Right lobe of liver (tissue), 6 donors: Measurements from ENCODE around the gene SYNGR4. TPM values are rescaled to one million over a fixed set of nuclear protein-coding genes. Genes with fewer than 3 reads are reported as not detected.

Experiments
- ATAC-seq, 4 donors: fragments of 200-7000 bp; cut with Tn5 transposase; one replicate each; pipeline ENCODE4 v1.9.1; 2020; ENCODE audit warnings: mild to moderate bottlenecking in 4 of 4, moderate library complexity in 4 of 4
- DNase-seq, 3 donors: peaks; one replicate each; pipeline ENCODE4 v3.0.0-alpha.2; 2020
- H3K27ac ChIP-seq, 3 donors: fragments of 200-600 bp; one replicate each; pipeline ENCODE4 v1.8.0; 2022
- H3K27me3 ChIP-seq, 2 donors: fragments of 200-600 bp; one replicate each; pipeline ENCODE4 v1.8.0; 2022
- H3K36me3 ChIP-seq, 4 donors: fragments of 200-600 bp; sonication (generic) in 1 of 4; one replicate each; pipeline versions ENCODE4 v1.5.1 to v1.8.0; 2017 to 2022; ENCODE audit warnings: control low read depth in 1 of 4
- H3K4me1 ChIP-seq, 4 donors: fragments of 200-600 bp; sonication (generic) in 1 of 4; one replicate each; pipeline versions ENCODE4 v1.5.1 to v1.8.0; 2017 to 2022; ENCODE audit warnings: control low read depth in 1 of 4
- H3K4me3 ChIP-seq, 3 donors: fragments of 200-600 bp; one replicate each; pipeline ENCODE4 v1.8.0; 2022
- H3K9me3 ChIP-seq, 4 donors: fragments of 200-600 bp; sonication (generic) in 1 of 4; one replicate each; pipeline versions ENCODE4 v1.5.1 to v1.8.0; 2017 to 2022; ENCODE audit warnings: control low read depth in 1 of 4
- CTCF ChIP-seq, 4 donors: fragments of 200-600 bp in 3 of 4; fragments of 450-650 bp in 1 of 4; IDR thresholded peaks; one replicate each; pipeline versions ENCODE4 v1.5.1 to v1.8.0; 2016 to 2022; ENCODE audit warnings: antibody characterized with exemption in 4 of 4, mild to moderate bottlenecking in 2 of 4
- POLR2A ChIP-seq: fragments of 450-650 bp; IDR thresholded peaks from one replicate; pipeline ENCODE4 v1.6.1; 2017; ENCODE audit warnings: antibody characterized with exemption, mild to moderate bottlenecking
- WGBS: methylation state at CpG from one replicate; pipeline ENCODE4 v1.1.6; 2018; ENCODE audit warnings: low coverage, low lambda C conversion rate; ENCODE audit not compliant: insufficient coverage; ENCODE audit errors: missing lambda C conversion rate; 5-methylcytosine and 5-hydroxymethylcytosine counted together
- intact Hi-C, 2 donors: fragments of 100-400 bp; cut with DNase I; formaldehyde crosslinking; loops; one replicate each; pipeline versions ENCODE4 v1.11.2 to v1.14.1; 2022
- total RNA-seq, 6 experiments: library from RNA; depleted of rRNA in 2 of 6; stranded (reverse); fragments of >200 nt in 2 of 6; fragmentation: NEBNext Ultra II Directional in 3 of 6; extraction: Animal tissue kit (Norgen Biotek cat#: 25700) in 3 of 6; gene quantifications; one replicate each; pipeline versions ENCODE4 v1.1.0 to v1.2.4, GENCODE V29; 2016 to 2023
- donor health status: DM: no; HTN: yes; CAD: no.
- donor health status: DM: no; HTN: no; CAD: no.
- donor health status: DM: no; HTN: no; CAD: no.
- donor health status: DM: no; HTN: yes; CAD: no.
- donor health status: DM: no; HTN: yes; CAD: no.

Gene SYNGR4
- total RNA-seq, 6 experiments from 2014 or later: 0.80 TPM; not detected in 5

DNA sequence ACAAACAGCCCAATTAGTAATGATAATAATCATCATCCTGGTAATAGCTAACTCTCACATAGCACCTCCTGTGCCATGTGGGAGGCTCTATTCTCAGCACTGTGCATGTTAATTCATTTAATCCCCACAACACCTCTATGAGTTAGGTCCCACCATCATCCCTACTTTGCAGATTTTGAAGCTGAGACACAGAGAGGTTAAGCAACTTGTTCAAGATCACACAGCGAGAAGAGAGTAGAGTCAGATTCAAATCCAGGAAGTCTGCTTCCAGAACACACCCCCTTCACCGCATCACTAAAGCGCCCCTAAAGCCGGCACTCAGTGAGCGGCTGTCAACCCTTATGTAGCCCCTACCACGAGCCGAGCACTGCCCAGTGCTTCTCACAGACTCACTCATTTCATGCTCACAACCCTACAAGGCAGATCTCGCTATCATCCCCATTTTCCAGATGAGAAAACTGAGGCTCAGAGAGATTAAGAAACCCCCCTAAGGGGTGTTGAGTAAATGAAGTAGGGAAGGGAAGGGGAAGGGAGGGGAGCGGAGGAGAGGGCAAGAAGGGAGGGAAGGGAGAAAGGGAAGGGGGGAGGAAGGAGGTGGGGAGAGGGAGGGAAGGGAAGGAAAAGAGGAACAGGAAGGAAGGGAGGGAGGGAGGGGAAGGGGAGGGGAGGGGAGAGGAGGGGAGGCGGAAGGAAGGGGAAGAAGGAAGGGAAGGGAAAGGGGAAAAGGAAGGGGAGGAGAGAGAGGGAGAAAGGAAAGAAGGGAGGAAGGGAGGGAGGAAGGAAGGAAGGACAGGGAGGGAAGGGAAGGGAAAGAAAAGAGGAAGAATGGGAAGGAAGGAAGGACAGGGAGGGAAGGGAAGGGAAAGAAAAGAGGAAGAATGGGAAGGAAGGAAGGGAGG lies 22.4 kb upstream of the SYNGR4 start:
- Histone ChIP-seq H3K27ac (no peak overlapping the region), H3K4me3 (no peak overlapping the region), H3K27me3 (no peaks in the 10 kb centered on the region), H3K36me3 (no peaks in the 10 kb centered on the region), H3K4me1 (no peaks in the 10 kb centered on the region), H3K9me3 (no peaks in the 10 kb centered on the region)
- TF ChIP-seq POLR2A: no peak
- TF ChIP-seq CTCF (IDR thresholded peaks at IDR 0.05): no peak
- ATAC-seq (no peak), DNase-seq (no peak)
- intact Hi-C loops: no loop called here
- WGBS: 94% methylated on average over 9 of the region's 10 CpGs

- no peak for TF ChIP-seq POLR2A
- H3K36me3 ChIP-seq: no peaks in the 10 kb centered on the region
- ATAC-seq (no peak), DNase-seq (no peak)
- WGBS: 87% methylated on average over 5 of the region's 20 CpGs
- H3K9me3 ChIP-seq: no peaks in the 10 kb centered on the region
- H3K4me3 ChIP-seq: no peak overlapping the region
- no peak overlapping the region for H3K27ac ChIP-seq
- H3K27me3 ChIP-seq: no peaks in the 10 kb centered on the region
- intact Hi-C loops: no loop called here
- no peaks in the 10 kb centered on the region for H3K4me1 ChIP-seq
Observed at GRCh38 chr19:48342414-48342738, 21.8 kb upstream of the SYNGR4 start.

DNA sequence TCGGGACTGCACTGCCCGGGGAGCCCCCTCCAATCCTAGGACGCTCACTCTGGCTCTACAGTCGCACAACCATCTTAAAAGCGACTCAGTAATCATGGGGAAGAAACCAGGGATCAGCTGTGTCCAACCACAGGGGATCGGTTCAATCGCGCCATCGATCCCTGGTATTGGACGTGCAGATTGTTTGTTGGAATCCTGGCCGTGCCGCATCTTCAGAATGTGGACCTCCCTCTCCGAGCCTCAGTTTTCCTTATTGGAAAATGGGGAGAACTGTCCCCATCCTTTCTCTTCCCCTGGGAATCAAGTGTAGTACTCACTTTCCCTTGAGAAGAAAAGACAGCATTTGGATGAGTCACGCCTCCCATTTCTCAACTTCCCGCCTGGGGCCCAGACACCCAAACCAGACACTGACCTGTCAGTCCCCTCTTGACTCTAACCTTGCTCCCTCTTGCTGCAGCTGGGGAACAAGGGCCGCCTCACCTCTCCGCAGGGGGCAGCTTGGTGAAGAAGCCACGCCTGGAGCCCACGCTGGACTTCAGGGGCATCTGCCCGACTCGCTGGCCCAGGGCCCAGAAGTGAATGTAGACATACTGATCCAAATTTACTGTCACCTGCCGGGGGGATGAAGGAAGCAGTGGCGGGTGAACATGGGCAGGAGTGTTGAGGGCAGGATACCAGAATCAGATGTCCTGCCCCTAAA lies 21.2 kb upstream of the SYNGR4 start:
- Histone ChIP-seq H3K36me3 (no peaks in the 10 kb centered on the region), H3K4me1 (no peaks in the 10 kb centered on the region), H3K27ac (no peak overlapping the region), H3K27me3 (no peaks in the 10 kb centered on the region), H3K4me3 (no peak overlapping the region), H3K9me3 (no peaks in the 10 kb centered on the region)
- TF ChIP-seq CTCF (IDR thresholded peaks at IDR 0.05) (no peak), POLR2A (no peak)
- 93% methylated on average over 19 of the region's 23 CpGs for WGBS
- ATAC-seq (no peak), DNase-seq (no peak)
- intact Hi-C loops: no loop called here

GRCh38 chr19:48344892-48345291 lies 19.3 kb upstream of the SYNGR4 start:
- 50% methylated on average over 1 of the region's 6 CpGs for WGBS
- peak in 1 of 4 donors; percentile 30 for ATAC-seq
- no peaks in the 10 kb centered on the region for H3K9me3 ChIP-seq
- H3K27me3 ChIP-seq: no peaks in the 10 kb centered on the region
- intact Hi-C loops: no loop called here
- DNase-seq: no peak
- no peaks in the 10 kb centered on the region for H3K4me1 ChIP-seq
- no peak overlapping the region for H3K4me3 ChIP-seq
- TF ChIP-seq POLR2A (no peak), CTCF (IDR thresholded peaks at IDR 0.05) (no peak)
- no peak overlapping the region for H3K27ac ChIP-seq
- no peaks in the 10 kb centered on the region for H3K36me3 ChIP-seq

GRCh38 chr19:48346191-48346590 lies 18.0 kb upstream of the SYNGR4 start:
- no peak for DNase-seq
- Histone ChIP-seq H3K4me1 (no peaks in the 10 kb centered on the region), H3K4me3 (no peak overlapping the region), H3K27ac (no peak overlapping the region), H3K9me3 (no peaks in the 10 kb centered on the region), H3K27me3 (no peaks in the 10 kb centered on the region), H3K36me3 (no peaks in the 10 kb centered on the region)
- WGBS: no CpG with 5 or more reads among the region's 2 CpGs
- no peak for TF ChIP-seq CTCF (IDR thresholded peaks at IDR 0.05)
- TF ChIP-seq POLR2A: no peak
- intact Hi-C loops: no loop called here
- no peak for ATAC-seq
